OCI-M2 (cell line): ENCODE data around the gene DDAH2.

Experiments used
- DNase-seq: peaks from one replicate; lab custom pipeline; 2025; ENCODE audit not compliant: unreplicated experiment; lab: John Stamatoyannopoulos, UW

The DDAH2 gene

GRCh38 chr6:31691564-31692108 is 37.5 kb downstream of the DDAH2 start:
- no peak for DNase-seq

GRCh38 chr6:31691078-31691463 is 38.0 kb downstream of the DDAH2 start:
- no peak for DNase-seq

- DNase-seq: peak; percentile 70
These were observed 38.6 kb downstream of the DDAH2 start for GRCh38 chr6:31690231-31691077.

DNA sequence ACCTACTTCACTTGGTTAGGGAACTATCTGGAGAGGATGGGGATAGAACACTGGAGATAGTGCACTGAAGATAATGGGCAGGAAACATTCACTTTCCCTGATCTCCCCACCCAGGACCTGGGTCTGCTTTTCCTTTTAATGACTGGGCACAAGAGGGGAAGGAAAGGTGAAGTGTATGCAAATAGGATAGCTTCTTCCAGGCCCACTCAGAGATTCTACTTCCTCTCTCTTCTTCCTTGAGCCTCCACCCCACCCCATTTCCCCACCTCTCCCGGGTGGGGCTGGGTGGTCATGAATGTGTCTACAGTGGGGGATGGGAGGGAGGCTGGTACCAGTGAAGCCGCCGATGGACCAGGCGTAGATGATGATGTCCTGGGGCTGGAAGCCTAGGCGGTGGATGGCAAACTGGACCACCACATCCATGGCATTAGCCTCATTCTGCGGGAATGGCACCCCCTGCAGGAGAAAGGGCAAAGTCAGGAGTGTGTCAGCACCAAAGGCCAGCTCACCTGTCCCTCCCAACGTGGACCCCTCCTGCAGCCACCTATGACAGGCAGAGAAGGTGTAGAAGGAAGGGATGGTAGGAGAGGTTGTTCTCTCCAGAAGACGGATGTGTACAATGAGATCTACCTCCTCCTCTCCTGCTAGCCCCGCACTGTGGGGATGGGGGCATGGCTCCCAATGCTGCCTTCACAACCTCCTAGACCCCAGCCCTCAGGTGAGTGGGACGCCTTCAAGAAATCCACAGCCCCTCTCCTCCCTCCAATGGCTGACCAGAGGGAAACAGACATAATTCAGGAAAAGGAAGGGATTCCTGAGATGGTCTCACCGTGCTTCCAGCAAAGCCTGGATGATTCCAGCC is 39.6 kb downstream of the DDAH2 start:
- no peak for DNase-seq

DNA sequence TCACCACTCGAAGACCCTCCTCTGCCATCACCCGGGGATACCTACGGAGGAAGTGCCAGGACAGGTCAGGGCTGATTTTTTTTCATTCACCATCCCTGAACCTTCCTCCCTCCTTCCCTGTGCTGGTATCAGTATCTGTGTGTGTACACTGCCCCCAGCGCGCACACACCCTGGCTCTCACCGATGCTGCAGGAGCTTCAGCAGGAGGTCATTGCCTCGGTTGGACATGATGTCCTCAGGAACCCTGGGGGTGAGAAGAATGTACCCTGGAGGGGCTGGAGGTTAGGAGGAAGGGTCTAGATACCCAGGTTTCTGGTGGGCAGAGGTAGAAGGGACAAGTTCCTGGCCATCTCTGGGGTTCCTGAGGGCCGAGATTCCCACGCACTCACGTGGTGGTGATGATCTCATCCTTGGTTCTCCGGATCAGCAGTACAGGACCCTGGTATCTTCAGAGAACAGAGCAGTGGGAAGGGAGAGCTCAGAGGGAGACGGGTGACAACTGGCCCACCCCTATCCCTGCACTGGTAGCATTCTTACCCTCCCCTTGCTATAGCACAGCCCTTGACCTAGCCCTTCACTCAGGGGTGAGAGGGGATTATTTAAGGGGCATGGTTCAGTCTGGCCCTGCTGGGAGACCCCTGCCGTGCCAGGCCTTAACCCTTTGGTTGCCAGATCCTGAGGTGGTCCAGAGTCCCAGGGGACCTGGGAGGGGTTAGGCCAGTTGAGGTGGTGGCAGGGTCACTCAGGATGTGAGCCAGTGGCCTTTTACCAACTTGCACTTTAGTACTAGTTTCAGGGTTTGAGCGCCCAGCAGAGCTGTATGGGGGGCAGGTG is 41.0 kb downstream of the DDAH2 start:
- no peak for DNase-seq

DNA sequence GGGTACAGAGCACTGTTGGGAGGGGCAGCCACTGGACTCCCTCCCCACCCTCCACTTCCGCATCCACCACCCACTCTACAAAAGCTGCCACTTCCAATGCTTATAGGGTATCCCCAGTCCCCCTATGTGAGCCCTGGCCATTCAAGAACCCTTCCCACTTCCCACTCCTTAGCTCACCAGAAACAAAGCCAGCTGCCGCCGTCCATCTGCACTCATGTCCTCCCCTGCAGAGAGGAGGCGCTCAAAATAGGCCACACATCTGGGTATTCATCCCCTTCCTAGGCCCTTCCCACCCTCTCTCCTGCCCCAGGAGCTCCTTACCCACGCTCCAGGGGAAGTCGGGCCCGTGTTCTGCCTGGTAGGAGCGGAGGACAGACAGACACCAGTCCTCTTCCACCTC is 41.8 kb downstream of the DDAH2 start:
- DNase-seq: no peak

GRCh38 chr6:31686483-31686882 is 42.6 kb downstream of the DDAH2 start:
- DNase-seq: no peak

DNA sequence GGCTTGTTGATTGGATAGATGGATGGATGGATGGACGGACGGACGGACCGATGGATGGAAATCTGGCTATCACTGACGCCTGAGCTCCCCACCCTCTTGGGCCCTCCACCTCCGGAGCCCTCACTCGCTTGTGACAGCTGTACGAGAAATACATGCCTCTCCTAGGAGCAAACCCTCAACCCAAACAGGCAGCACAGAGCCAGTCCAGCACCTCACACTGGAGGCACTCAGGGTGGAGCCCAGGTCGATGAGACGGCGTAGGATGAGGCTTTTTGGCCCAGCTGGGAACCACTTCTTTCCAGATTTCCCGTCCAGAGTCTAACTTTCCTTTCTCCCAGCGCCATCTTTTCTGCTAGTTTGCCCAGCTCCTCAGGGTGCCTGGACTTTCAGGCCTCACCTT is 45.5 kb downstream of the DDAH2 start:
- no peak for DNase-seq

- DNase-seq: no peak
These were observed 47.9 kb downstream of the DDAH2 start for GRCh38 chr6:31681135-31681671.

DNA sequence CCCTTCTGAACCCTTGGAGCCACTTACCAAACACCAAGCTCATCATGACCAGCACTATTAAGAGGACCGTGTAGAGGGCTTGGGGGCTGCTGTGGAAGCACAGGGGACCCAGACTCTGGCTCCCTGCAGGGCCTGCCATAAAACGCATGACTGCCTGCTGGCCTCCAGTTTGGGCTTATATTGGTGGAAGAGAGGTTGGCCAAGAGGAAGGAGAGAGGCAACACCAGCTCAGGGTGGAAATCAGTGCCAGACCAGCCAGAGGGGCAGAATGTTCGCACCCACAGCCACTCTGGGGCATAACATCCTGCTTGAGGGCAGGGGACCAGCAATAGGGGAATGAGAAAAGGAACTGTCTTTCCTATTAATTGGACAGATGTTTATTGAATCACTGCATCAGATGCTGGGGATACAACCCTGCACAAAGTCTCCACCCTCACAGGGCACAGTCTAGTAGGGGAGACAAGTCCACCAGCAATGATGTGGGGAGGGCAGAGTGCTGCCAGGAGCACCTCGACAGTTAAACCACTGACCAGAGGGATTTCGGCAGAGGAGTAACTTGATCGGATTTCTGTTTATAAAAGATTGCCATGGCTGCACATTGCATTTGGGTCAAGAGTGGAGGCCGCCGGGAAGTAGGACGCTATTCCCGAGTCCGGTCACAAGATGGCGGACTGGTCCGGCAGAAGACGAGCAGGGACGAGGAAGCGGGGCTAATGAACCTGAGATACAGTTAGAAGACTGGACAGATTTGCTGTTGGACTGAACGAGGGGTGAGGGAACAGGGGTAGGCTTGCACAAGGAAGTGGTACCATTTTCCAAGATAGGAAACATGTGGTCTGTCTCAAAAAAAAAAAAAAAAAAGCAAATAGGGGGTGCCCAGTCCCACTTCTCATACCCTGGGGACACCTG is 48.6 kb downstream of the DDAH2 start, which contains the start of gene LY6G5C:
Gene LY6G5C (minus strand): TSS at position 842 of the 909 bp plus-strand sequence. CDS start 694 bp downstream, at position 148.
- no peak for DNase-seq

GRCh38 chr6:31677955-31678354 is 51.1 kb downstream of the DDAH2 start:
- DNase-seq: no peak
